UCSD-AML1 (cell line): ENCODE results near the gene TNFAIP2.
"Not testable (repeated sequence)": the region's sequence is repeated elsewhere in the genome, so short reads cannot be mapped to it uniquely, and the experiment has no call there.

Experiments
- DNase-seq: peaks from one replicate; lab custom pipeline; 2025; ENCODE audit not compliant: unreplicated experiment; lab: John Stamatoyannopoulos, UW

TNFAIP2 gene

GRCh38 chr14:103107941-103108748 is 15.1 kb upstream of the TNFAIP2 start:
- DNase-seq, result no peak

- DNase-seq, result no peak
Observed at GRCh38 chr14:103108749-103109207, 14.5 kb upstream of the TNFAIP2 start.

- no peak for DNase-seq
Observed at GRCh38 chr14:103109535-103110441, 13.5 kb upstream of the TNFAIP2 start.

GRCh38 chr14:103110681-103111231 is 12.5 kb upstream of the TNFAIP2 start:
- no peak for DNase-seq

- DNase-seq, result no peak
Observed at GRCh38 chr14:103111232-103111868, 11.9 kb upstream of the TNFAIP2 start.

GRCh38 chr14:103112400-103113243 is 10.6 kb upstream of the TNFAIP2 start:
- peak; percentile 54 for DNase-seq

GRCh38 chr14:103113303-103113702 is 10.0 kb upstream of the TNFAIP2 start:
- DNase-seq, result no peak

GRCh38 chr14:103113774-103114173 is 9.5 kb upstream of the TNFAIP2 start:
- peak; percentile 36 for DNase-seq

- DNase-seq, result not testable (repeated sequence)
Observed at GRCh38 chr14:103115086-103115679, 8.1 kb upstream of the TNFAIP2 start.

- DNase-seq, result no peak
Observed at GRCh38 chr14:103115845-103116572, 7.3 kb upstream of the TNFAIP2 start.

GRCh38 chr14:103116636-103117035 is 6.6 kb upstream of the TNFAIP2 start:
- DNase-seq, result no peak

- not testable (repeated sequence) for DNase-seq
Observed at GRCh38 chr14:103117499-103117898, 5.8 kb upstream of the TNFAIP2 start.

- DNase-seq, result peak; percentile 75
Observed at GRCh38 chr14:103118018-103118662, 5.1 kb upstream of the TNFAIP2 start.

GRCh38 chr14:103118663-103119404 is 4.4 kb upstream of the TNFAIP2 start:
- peak; percentile 84 for DNase-seq

GRCh38 chr14:103119527-103119926 is 3.7 kb upstream of the TNFAIP2 start:
- DNase-seq, result not testable (repeated sequence)

- peak; percentile 75 for DNase-seq
Observed at GRCh38 chr14:103121121-103121845, 2.0 kb upstream of the TNFAIP2 start.
